Measurements from ENCODE around the gene ZNF613.

DNA sequence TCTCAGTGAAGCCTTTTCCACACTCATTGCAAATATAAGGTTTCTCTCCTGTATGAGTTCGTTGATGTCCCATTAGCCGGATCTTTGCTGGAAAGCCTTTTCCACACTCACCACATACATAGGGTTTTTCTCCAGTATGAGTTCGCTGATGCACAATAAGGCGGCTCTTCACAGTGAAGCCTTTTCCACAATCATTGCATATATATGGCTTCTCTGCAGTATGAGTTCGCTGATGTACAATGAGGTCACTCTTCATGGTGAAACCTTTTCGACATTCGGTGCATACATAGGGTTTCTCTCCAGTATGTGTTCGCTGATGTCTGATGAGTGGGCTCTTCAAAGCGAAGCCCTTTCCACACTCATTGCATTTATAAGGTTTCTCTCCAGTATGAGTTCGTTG lies 66.2 kb downstream of the ZNF613 start:
- TF ChIP-seq, protein P1, sequence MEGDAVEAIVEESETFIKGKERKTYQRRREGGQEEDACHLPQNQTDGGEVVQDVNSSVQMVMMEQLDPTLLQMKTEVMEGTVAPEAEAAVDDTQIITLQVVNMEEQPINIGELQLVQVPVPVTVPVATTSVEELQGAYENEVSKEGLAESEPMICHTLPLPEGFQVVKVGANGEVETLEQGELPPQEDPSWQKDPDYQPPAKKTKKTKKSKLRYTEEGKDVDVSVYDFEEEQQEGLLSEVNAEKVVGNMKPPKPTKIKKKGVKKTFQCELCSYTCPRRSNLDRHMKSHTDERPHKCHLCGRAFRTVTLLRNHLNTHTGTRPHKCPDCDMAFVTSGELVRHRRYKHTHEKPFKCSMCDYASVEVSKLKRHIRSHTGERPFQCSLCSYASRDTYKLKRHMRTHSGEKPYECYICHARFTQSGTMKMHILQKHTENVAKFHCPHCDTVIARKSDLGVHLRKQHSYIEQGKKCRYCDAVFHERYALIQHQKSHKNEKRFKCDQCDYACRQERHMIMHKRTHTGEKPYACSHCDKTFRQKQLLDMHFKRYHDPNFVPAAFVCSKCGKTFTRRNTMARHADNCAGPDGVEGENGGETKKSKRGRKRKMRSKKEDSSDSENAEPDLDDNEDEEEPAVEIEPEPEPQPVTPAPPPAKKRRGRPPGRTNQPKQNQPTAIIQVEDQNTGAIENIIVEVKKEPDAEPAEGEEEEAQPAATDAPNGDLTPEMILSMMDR (IDR thresholded peaks at IDR 0.05; ENCODE audit: low read depth, low read length, poor library complexity, severe bottlenecking), result no peak
- TF ChIP-seq EZH2phosphoT487 (IDR thresholded peaks at IDR 0.05; ENCODE audit: borderline replicate concordance, low read length), result no peak

Measured in DOHH2 (cell line).